Stimulated activated CD4-positive, alpha-beta T cell treated with anti-CD3 and anti-CD28 coated beads, Interleukin-4, amount 100 ng/mL, for 48 hours (primary cell): ENCODE measurements around the gene TIMM29.
A peak's percentile ranks its signal among the peaks of the same experiment; 100 is the strongest.
"Not testable (repeated sequence)": the region's sequence is repeated elsewhere in the genome, so short reads cannot be mapped to it uniquely, and the experiment has no call there.

Experiments
- DNase-seq, 2 donors: peaks; one replicate each; pipeline ENCODE4 v3.0.0-alpha.2; 2020; ENCODE audit warnings: low read depth in 2 of 2

The TIMM29 gene

GRCh38 chr19:10912619-10913018 lies 16.0 kb upstream of the TIMM29 start:
- no peak for DNase-seq

GRCh38 chr19:10913716-10914340 lies 14.8 kb upstream of the TIMM29 start:
- DNase-seq: no peak

GRCh38 chr19:10915130-10916091 lies 13.2 kb upstream of the TIMM29 start:
- no peak for DNase-seq

- no peak for DNase-seq
Observed at GRCh38 chr19:10916602-10917001, 12.0 kb upstream of the TIMM29 start.

- DNase-seq: no peak
Observed at GRCh38 chr19:10918359-10918758, 10.3 kb upstream of the TIMM29 start.

- no peak for DNase-seq
Observed at GRCh38 chr19:10919352-10920287, 9.0 kb upstream of the TIMM29 start.

GRCh38 chr19:10920288-10920655 lies 8.3 kb upstream of the TIMM29 start:
- DNase-seq: no peak

GRCh38 chr19:10920781-10921180 lies 7.8 kb upstream of the TIMM29 start:
- no peak for DNase-seq

GRCh38 chr19:10921199-10921909 lies 7.3 kb upstream of the TIMM29 start:
- DNase-seq: no peak

- DNase-seq: no peak
Observed at GRCh38 chr19:10921910-10922637, 6.5 kb upstream of the TIMM29 start.

- DNase-seq: no peak
Observed at GRCh38 chr19:10922638-10923014, 6.0 kb upstream of the TIMM29 start.

GRCh38 chr19:10923260-10924112 lies 5.1 kb upstream of the TIMM29 start:
- no peak for DNase-seq

GRCh38 chr19:10924597-10924996 lies 4.0 kb upstream of the TIMM29 start:
- no peak for DNase-seq

GRCh38 chr19:10927730-10928562 lies 665 bp upstream of the TIMM29 start:
- DNase-seq: no peak

- DNase-seq: no peak
Observed at GRCh38 chr19:10929402-10929794, 787 bp downstream of the TIMM29 start.

GRCh38 chr19:10935371-10936059 lies 6.9 kb downstream of the TIMM29 start:
- DNase-seq: no peak

GRCh38 chr19:10936661-10937084 lies 8.1 kb downstream of the TIMM29 start:
- DNase-seq: peak in 1 of 2 donors; percentile 15

GRCh38 chr19:10941649-10942048 lies 13.0 kb downstream of the TIMM29 start:
- DNase-seq: not testable (repeated sequence)
